AG04449 (cell line): ENCODE data around the gene CDH22.

Experiments
- CTCF ChIA-PET: fragments of 350-600 bp; formaldehyde crosslinking; extraction: SDS; loops from one replicate; lab custom pipeline; 2021; ENCODE audit warnings: antibody characterized with exemption; lab: Yijun Ruan, JAX
- POLR2A ChIA-PET: fragments of 400-600, 350-600 bp; formaldehyde crosslinking; extraction: SDS; loops from one replicate; lab custom pipeline; 2020; ENCODE audit warnings: antibody characterized with exemption, inconsistent platforms; lab: Yijun Ruan, JAX
- DNase-seq: peaks from one replicate; pipeline ENCODE4 v3.0.0-alpha.2; 2010; ENCODE audit warnings: low read depth, low spot score
- H3K4me3 ChIP-seq: 2 replicates; pipeline ENCODE4 v1.5.1; 2011; ENCODE audit warnings: low read depth, mild to moderate bottlenecking, control low read depth, low read length
- CTCF ChIP-seq: IDR thresholded peaks from one replicate; pipeline ENCODE4 v1.5.1; 2011; ENCODE audit warnings: mild to moderate bottlenecking, moderate library complexity, low read length, control low read depth, inconsistent platforms; ENCODE audit not compliant: insufficient read depth; ENCODE audit errors: missing control alignments

Gene CDH22

DNA sequence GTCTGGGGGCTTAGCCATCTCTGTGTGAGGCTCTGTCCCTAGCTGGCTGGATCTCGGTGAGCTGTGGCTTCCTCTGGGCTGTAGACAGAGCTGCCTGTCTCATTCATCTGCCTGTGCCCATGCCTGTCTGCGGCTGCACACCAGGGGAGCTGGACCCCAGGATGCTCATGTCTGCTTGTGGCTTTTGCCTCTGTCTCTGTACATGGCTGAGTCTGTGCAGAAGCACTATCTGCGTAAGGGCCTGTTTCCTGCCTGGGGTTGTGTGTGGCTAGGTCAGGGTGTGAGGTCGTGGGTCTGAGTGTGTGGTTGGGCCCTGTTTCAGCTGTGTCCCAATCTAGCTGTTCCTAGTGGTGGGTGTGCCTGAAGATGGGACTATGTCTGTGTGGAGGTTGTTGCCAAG lies 68.2 kb downstream of the CDH22 start:
- H3K4me3 ChIP-seq = no peak overlapping the region
- ChIA-PET POLR2A (no interaction called here), CTCF (no interaction called here)
- TF ChIP-seq CTCF = no peak
- no peak for DNase-seq

GRCh38 chr20:46237736-46238135 lies 70.6 kb downstream of the CDH22 start:
- no peak for DNase-seq
- H3K4me3 ChIP-seq = no peak overlapping the region
- ChIA-PET POLR2A (no interaction called here), CTCF (no interaction called here)
- no peak for TF ChIP-seq CTCF

GRCh38 chr20:46237227-46237626 lies 71.1 kb downstream of the CDH22 start:
- no peak overlapping the region for H3K4me3 ChIP-seq
- ChIA-PET CTCF (no interaction called here), POLR2A (no interaction called here)
- no peak for TF ChIP-seq CTCF
- DNase-seq = no peak

- no peak for DNase-seq
- H3K4me3 ChIP-seq = no peak overlapping the region
- ChIA-PET POLR2A (no interaction called here), CTCF (interaction anchor here (0.6 kb wide), 1 partner anchor 17 kb away, joined by 3 read pairs; no protein-coding TSS in a partner anchor)
- TF ChIP-seq CTCF = no peak
These were observed 73.2 kb downstream of the CDH22 start for GRCh38 chr20:46235077-46235476.

DNA sequence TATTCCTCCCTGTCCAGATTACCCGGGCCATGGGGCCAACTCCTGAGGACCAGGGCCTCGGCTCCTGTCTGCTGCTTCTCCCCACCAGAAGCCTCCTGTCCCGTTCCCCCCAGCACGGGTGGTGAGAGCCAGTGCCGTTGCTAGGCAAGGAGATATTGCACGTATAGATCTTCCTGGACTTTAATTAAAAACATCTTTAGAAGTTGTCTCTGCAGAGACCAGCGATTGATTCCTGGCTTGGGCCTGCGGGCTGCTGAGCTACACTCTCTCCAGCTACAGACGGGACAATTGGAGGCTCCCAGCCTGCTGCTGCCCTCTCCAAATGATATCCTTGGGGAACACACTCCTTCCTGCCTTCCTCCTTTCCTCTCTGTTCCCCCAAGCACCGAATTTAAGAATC lies 74.6 kb downstream of the CDH22 start:
- DNase-seq = no peak
- ChIA-PET POLR2A (no interaction called here), CTCF (no interaction called here)
- no peak overlapping the region for H3K4me3 ChIP-seq
- no peak for TF ChIP-seq CTCF

DNA sequence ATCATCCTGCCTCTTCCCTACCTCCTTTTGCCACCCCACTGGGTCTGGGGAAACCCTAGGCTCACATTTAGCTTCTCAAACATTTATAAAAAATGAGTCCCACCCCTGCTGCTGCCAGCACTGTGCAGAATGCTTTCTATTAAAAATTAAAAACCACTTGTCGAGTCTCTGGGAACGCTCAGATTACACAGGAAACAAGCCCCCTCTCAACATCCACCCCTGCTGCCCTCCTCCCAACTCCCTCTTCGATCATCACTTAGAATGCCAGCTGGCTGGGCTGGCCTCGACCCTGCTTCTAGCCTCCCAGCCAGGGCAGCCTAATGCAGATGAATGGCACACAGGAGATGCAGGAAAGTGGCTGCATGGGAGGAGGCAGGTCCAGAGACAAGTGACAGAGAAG lies 75.8 kb downstream of the CDH22 start:
- POLR2A ChIA-PET = no interaction called here
- no peak overlapping the region for H3K4me3 ChIP-seq
- TF ChIP-seq CTCF = no peak
- CTCF ChIA-PET = no interaction called here
- DNase-seq = no peak
